ENCODE data around the gene TASP1.

GRCh38 chr20:13526551-13526950, 112.2 kb downstream of the TASP1 start:
- TF ChIP-seq CTCF (conservative IDR thresholded peaks at IDR 0.05; ENCODE audit: low read depth, low read length), result no peak
- TF ChIP-seq EZH2 (IDR thresholded peaks at IDR 0.05; ENCODE audit: low read length, unreplicated experiment), result no peak
